DND-41 (cell line): ENCODE results near the gene SLC6A3.
"Not testable (repeated sequence)": the region's sequence is repeated elsewhere in the genome, so short reads cannot be mapped to it uniquely, and the experiment has no call there.

ENCODE experiments used
- ATAC-seq: fragments of 200-7000 bp; cut with Tn5 transposase; 3 replicates; pipeline ENCODE4 v1.9.1; 2021; ENCODE audit warnings: low read depth; ENCODE audit not compliant: insufficient read depth
- DNase-seq: peaks from one replicate; pipeline ENCODE4 v3.0.0-alpha.2; 2020
- H2AFZ ChIP-seq: 2 replicates; pipeline ENCODE4 v1.6.0; 2012; ENCODE audit warnings: low read depth, low read length
- H3K27ac ChIP-seq: 2 replicates; pipeline ENCODE4 v1.5.1; 2012; ENCODE audit warnings: low read length, inconsistent platforms
- H3K27me3 ChIP-seq: fragments of 200-600 bp; sonication (generic); 2 replicates; pipeline ENCODE4 v1.6.0; 2012; ENCODE audit warnings: low read length, mild to moderate bottlenecking, inconsistent platforms; ENCODE audit not compliant: insufficient read depth, poor library complexity
- H3K36me3 ChIP-seq: 2 replicates; pipeline ENCODE4 v1.5.1; 2012; ENCODE audit warnings: low read length, inconsistent platforms; ENCODE audit not compliant: insufficient read depth
- H3K4me1 ChIP-seq: 2 replicates; pipeline ENCODE4 v1.5.1; 2012; ENCODE audit warnings: mild to moderate bottlenecking, low read length; ENCODE audit not compliant: insufficient read depth
- H3K4me2 ChIP-seq: 2 replicates; pipeline ENCODE4 v1.6.0; 2012; ENCODE audit warnings: mild to moderate bottlenecking, moderate library complexity, low read length, inconsistent platforms; ENCODE audit not compliant: insufficient read depth
- H3K4me3 ChIP-seq, 2 experiments: fragments of 200-600 bp in 1 of 2; shearing (Covaris generic) in 1 of 2; 2 replicates each; pipeline ENCODE4 v1.5.1; 2012 to 2016; ENCODE audit warnings: inconsistent platforms in 2 of 2, low read length in 2 of 2, mild to moderate bottlenecking in 2 of 2, low read depth in 1 of 2, moderate library complexity in 1 of 2
- H3K79me2 ChIP-seq: 2 replicates; pipeline ENCODE4 v1.6.0; 2012; ENCODE audit warnings: low read length, inconsistent platforms; ENCODE audit not compliant: insufficient read depth
- H3K9ac ChIP-seq: 2 replicates; pipeline ENCODE4 v1.6.0; 2012; ENCODE audit warnings: low read depth, mild to moderate bottlenecking, inconsistent platforms, low read length, moderate library complexity
- H3K9me3 ChIP-seq: 2 replicates; pipeline ENCODE4 v1.5.1; 2012; ENCODE audit warnings: low read length, moderate library complexity, mild to moderate bottlenecking, inconsistent platforms; ENCODE audit not compliant: insufficient read depth, severe bottlenecking
- H4K20me1 ChIP-seq: 2 replicates; pipeline ENCODE4 v1.6.0; 2012; ENCODE audit warnings: low read length; ENCODE audit not compliant: insufficient read depth
- EZH2 ChIP-seq: IDR thresholded peaks from 3 replicates; pipeline ENCODE4 v1.6.1; 2012; ENCODE audit warnings: borderline replicate concordance, low read depth, mild to moderate bottlenecking, moderate library complexity, low read length, inconsistent platforms; ENCODE audit not compliant: severe bottlenecking
- TF ChIP-seq, protein P1 (sequence below): IDR thresholded peaks from 2 replicates; pipeline ENCODE4 v1.5.1; 2012; ENCODE audit warnings: borderline replicate concordance, low read length, moderate library complexity, mild to moderate bottlenecking; ENCODE audit not compliant: poor library complexity, severe bottlenecking; ENCODE audit errors: extremely low read depth

Gene SLC6A3

GRCh38 chr5:1423901-1424603, 21.2 kb downstream of the SLC6A3 start:
- H3K27me3 ChIP-seq = no peaks in the 10 kb centered on the region
- no peak overlapping the region for H2AFZ ChIP-seq
- ATAC-seq (no peak), DNase-seq (no peak)
- H3K27ac ChIP-seq = no peak overlapping the region
- H4K20me1 ChIP-seq = no peaks in the 10 kb centered on the region
- no peaks in the 10 kb centered on the region for H3K4me1 ChIP-seq
- H3K79me2 ChIP-seq = no peaks in the 10 kb centered on the region
- H3K4me3 ChIP-seq = no peak overlapping the region
- H3K9me3 ChIP-seq = peaks cover 19% of the 10 kb centered on the region
- no peak overlapping the region for H3K9ac ChIP-seq
- H3K36me3 ChIP-seq = no peaks in the 10 kb centered on the region
- no peak for TF ChIP-seq EZH2
- TF ChIP-seq, protein P1, sequence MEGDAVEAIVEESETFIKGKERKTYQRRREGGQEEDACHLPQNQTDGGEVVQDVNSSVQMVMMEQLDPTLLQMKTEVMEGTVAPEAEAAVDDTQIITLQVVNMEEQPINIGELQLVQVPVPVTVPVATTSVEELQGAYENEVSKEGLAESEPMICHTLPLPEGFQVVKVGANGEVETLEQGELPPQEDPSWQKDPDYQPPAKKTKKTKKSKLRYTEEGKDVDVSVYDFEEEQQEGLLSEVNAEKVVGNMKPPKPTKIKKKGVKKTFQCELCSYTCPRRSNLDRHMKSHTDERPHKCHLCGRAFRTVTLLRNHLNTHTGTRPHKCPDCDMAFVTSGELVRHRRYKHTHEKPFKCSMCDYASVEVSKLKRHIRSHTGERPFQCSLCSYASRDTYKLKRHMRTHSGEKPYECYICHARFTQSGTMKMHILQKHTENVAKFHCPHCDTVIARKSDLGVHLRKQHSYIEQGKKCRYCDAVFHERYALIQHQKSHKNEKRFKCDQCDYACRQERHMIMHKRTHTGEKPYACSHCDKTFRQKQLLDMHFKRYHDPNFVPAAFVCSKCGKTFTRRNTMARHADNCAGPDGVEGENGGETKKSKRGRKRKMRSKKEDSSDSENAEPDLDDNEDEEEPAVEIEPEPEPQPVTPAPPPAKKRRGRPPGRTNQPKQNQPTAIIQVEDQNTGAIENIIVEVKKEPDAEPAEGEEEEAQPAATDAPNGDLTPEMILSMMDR = no peak
- no peak overlapping the region for H3K4me2 ChIP-seq

- H3K4me1 ChIP-seq, H3K4me3 ChIP-seq, H3K27me3 ChIP-seq, H3K4me2 ChIP-seq, H3K27ac ChIP-seq, H4K20me1 ChIP-seq, H3K9me3 ChIP-seq, H2AFZ ChIP-seq, H3K9ac ChIP-seq, H3K36me3 ChIP-seq, DNase-seq, H3K79me2 ChIP-seq, ATAC-seq: not testable (repeated sequence)
Measured at GRCh38 chr5:1422522-1422921, 22.7 kb downstream of the SLC6A3 start.

GRCh38 chr5:1421521-1422341, 23.5 kb downstream of the SLC6A3 start:
- no peak overlapping the region for H2AFZ ChIP-seq
- ATAC-seq (no peak), DNase-seq (no peak)
- H4K20me1 ChIP-seq = no peaks in the 10 kb centered on the region
- TF ChIP-seq, protein P1 = no peak
- no peak for TF ChIP-seq EZH2
- H3K4me1 ChIP-seq = no peaks in the 10 kb centered on the region
- H3K4me2 ChIP-seq = no peak overlapping the region
- no peak overlapping the region for H3K27ac ChIP-seq
- no peaks in the 10 kb centered on the region for H3K36me3 ChIP-seq
- H3K27me3 ChIP-seq = no peaks in the 10 kb centered on the region
- H3K79me2 ChIP-seq = no peaks in the 10 kb centered on the region
- no peak overlapping the region for H3K9ac ChIP-seq
- no peaks in the 10 kb centered on the region for H3K9me3 ChIP-seq
- no peak overlapping the region for H3K4me3 ChIP-seq
